GM21825 (cell line): Measurements from ENCODE around the gene CLPTM1L.
"Not testable (repeated sequence)": the region's sequence is repeated elsewhere in the genome, so short reads cannot be mapped to it uniquely, and the experiment has no call there.

ENCODE experiments used
- ATAC-seq: cut with Tn5 transposase; IDR thresholded peaks from one replicate; pipeline ENCODE4 v1.9.1; 2021; ENCODE audit warnings: mild to moderate bottlenecking, moderate library complexity; ENCODE audit not compliant: unreplicated experiment

The CLPTM1L gene

GRCh38 chr5:1294835-1295649, 49.9 kb downstream of the CLPTM1L start, which contains the start of gene TERT:
TSS of gene TERT (minus strand) at chr5:1295068. CDS start at chr5:1294989, 79 bp downstream.
- no peak for ATAC-seq

GRCh38 chr5:1294206-1294834, 50.6 kb downstream of the CLPTM1L start:
- no peak for ATAC-seq

GRCh38 chr5:1293416-1294205, 51.3 kb downstream of the CLPTM1L start:
- ATAC-seq: no peak

- ATAC-seq: no peak
Measured at GRCh38 chr5:1292846-1293415, 52.0 kb downstream of the CLPTM1L start.

- no peak for ATAC-seq
Measured at GRCh38 chr5:1292139-1292538, 52.8 kb downstream of the CLPTM1L start.

- ATAC-seq: no peak
Measured at GRCh38 chr5:1291611-1292080, 53.3 kb downstream of the CLPTM1L start.

GRCh38 chr5:1290956-1291355, 53.9 kb downstream of the CLPTM1L start:
- not testable (repeated sequence) for ATAC-seq

GRCh38 chr5:1289559-1289958, 55.3 kb downstream of the CLPTM1L start:
- ATAC-seq: not testable (repeated sequence)

- no peak for ATAC-seq
Measured at GRCh38 chr5:1288439-1289335, 56.2 kb downstream of the CLPTM1L start.

GRCh38 chr5:1285883-1286291, 59.0 kb downstream of the CLPTM1L start:
- no peak for ATAC-seq

- ATAC-seq: no peak
Measured at GRCh38 chr5:1285141-1285540, 59.8 kb downstream of the CLPTM1L start.

- not testable (repeated sequence) for ATAC-seq
Measured at GRCh38 chr5:1284336-1284970, 60.4 kb downstream of the CLPTM1L start.

- not testable (repeated sequence) for ATAC-seq
Measured at GRCh38 chr5:1283729-1284041, 61.2 kb downstream of the CLPTM1L start.

GRCh38 chr5:1282993-1283728, 61.7 kb downstream of the CLPTM1L start:
- not testable (repeated sequence) for ATAC-seq

GRCh38 chr5:1282131-1282992, 62.5 kb downstream of the CLPTM1L start:
- no peak for ATAC-seq

GRCh38 chr5:1281038-1281882, 63.6 kb downstream of the CLPTM1L start:
- no peak for ATAC-seq
